HepG2 (cell line): ENCODE results near the gene TMC2. TPM values are rescaled to one million over a fixed set of nuclear protein-coding genes. Genes with fewer than 3 reads are reported as not detected.

Experiments
- ARNT2 ChIP-seq: sonication (generic); formaldehyde crosslinking; IDR thresholded peaks from 2 replicates; pipeline ENCODE4 v1.8.0; 2022; ENCODE audit warnings: mild to moderate bottlenecking, low read depth, missing genetic modification reagents, moderate library complexity
- CREM ChIP-seq, 2 experiments: sonication (generic) in 1 of 2; formaldehyde crosslinking in 1 of 2; IDR thresholded peaks; 2 replicates each; pipeline versions ENCODE4 v1.4.0 to v1.6.1; 2016 to 2020; ENCODE audit warnings: antibody characterized with exemption in 1 of 2, mild to moderate bottlenecking in 1 of 2, missing genetic modification reagents in 1 of 2
- DR1 ChIP-seq: sonication (generic); formaldehyde crosslinking; IDR thresholded peaks from 2 replicates; pipeline ENCODE4 v1.8.0; 2021; ENCODE audit warnings: mild to moderate bottlenecking, missing genetic modification reagents, inconsistent platforms
- EZH2 ChIP-seq: conservative IDR thresholded peaks from 2 replicates; pipeline ENCODE4 v1.6.1; 2012; ENCODE audit warnings: mild to moderate bottlenecking, low read depth, low read length, moderate library complexity
- SAP130 ChIP-seq: IDR thresholded peaks from 2 replicates; pipeline ENCODE4 v1.6.1; 2016; ENCODE audit warnings: low read depth
- SMARCC2 ChIP-seq: fragments of 450-650 bp; IDR thresholded peaks from 2 replicates; pipeline ENCODE4 v1.6.1; 2017; ENCODE audit warnings: antibody characterized with exemption, mild to moderate bottlenecking
- STAG1 ChIP-seq: sonication (generic); formaldehyde crosslinking; IDR thresholded peaks from 2 replicates; pipeline ENCODE4 v1.4.0; 2020; ENCODE audit warnings: missing genetic modification reagents
- TBP ChIP-seq: sonication (generic); formaldehyde crosslinking; IDR thresholded peaks from 2 replicates; pipeline ENCODE4 v1.5.0; 2020; ENCODE audit warnings: missing genetic modification reagents
- ZNF496 ChIP-seq: sonication (generic); formaldehyde crosslinking; IDR thresholded peaks from 2 replicates; pipeline ENCODE4 v1.8.1; 2023; ENCODE audit warnings: mild to moderate bottlenecking, moderate library complexity, missing genetic modification reagents; ENCODE audit not compliant: insufficient replicate concordance
- ZNF558 ChIP-seq: sonication (generic); formaldehyde crosslinking; IDR thresholded peaks from 2 replicates; pipeline ENCODE4 v1.9.0; 2022; ENCODE audit warnings: mild to moderate bottlenecking, missing genetic modification reagents, borderline replicate concordance
- ZNF766 ChIP-seq: sonication (generic); formaldehyde crosslinking; IDR thresholded peaks from 2 replicates; pipeline ENCODE4 v1.5.0; 2020; ENCODE audit warnings: missing genetic modification reagents, borderline replicate concordance
- polyA plus RNA-seq, 8 experiments: library from polyadenylated mRNA; depleted of rRNA in 3 of 8; stranded (reverse) in 7 of 8; unstranded in 1 of 8; fragments of >200 nt; fragmentation: Illumina TruSeq in 4 of 8; extraction: Trizol in 4 of 8; gene quantifications; 2 replicates each; pipeline versions ENCODE4 v1.2.1 to v1.2.3, GENCODE V29; 2011 to 2016; ENCODE audit warnings: low read depth in 4 of 8, missing spikeins in 1 of 8, mixed read lengths in 1 of 8; ENCODE audit not compliant: insufficient read depth in 1 of 8
- total RNA-seq, 5 experiments: library from RNA; depleted of rRNA; stranded (reverse); fragments of >200 nt; fragmentation: Illumina TruSeq; extraction: Trizol; gene quantifications; 2 replicates each; pipeline ENCODE4 v1.2.3, GENCODE V29; 2016; ENCODE audit warnings: low read depth in 1 of 5
- TF ChIP-seq, protein P1 (sequence below): sonication (generic); formaldehyde crosslinking; IDR thresholded peaks from 2 replicates; pipeline ENCODE4 v1.9.0; 2021; ENCODE audit warnings: missing genetic modification reagents, borderline replicate concordance
- TF ChIP-seq, protein P2 (sequence below): IDR thresholded peaks from 2 replicates; pipeline ENCODE4 v1.6.1; 2012; ENCODE audit warnings: low read length, improper control_type of control experiment
- TF ChIP-seq, protein P3 (sequence below): sonication (generic); formaldehyde crosslinking; conservative IDR thresholded peaks from 2 replicates; pipeline ENCODE4 v1.8.1; 2023; ENCODE audit warnings: missing genetic modification reagents
- TF ChIP-seq, protein P4 (sequence below): sonication (generic); formaldehyde crosslinking; IDR thresholded peaks from 2 replicates; pipeline ENCODE4 v1.8.0; 2022; ENCODE audit warnings: missing genetic modification reagents, mild to moderate bottlenecking, moderate library complexity, borderline replicate concordance
- TF ChIP-seq, protein P5 (sequence below): sonication (generic); formaldehyde crosslinking; IDR thresholded peaks from 2 replicates; pipeline ENCODE4 v1.8.1; 2023; ENCODE audit warnings: missing genetic modification reagents, mild to moderate bottlenecking, borderline replicate concordance

Gene TMC2
- total and polyA plus RNA-seq, 2 of the 13 experiments (the other 11 are each of a cell fraction or from before 2014, with no cell fraction given) = not detected

DNA sequence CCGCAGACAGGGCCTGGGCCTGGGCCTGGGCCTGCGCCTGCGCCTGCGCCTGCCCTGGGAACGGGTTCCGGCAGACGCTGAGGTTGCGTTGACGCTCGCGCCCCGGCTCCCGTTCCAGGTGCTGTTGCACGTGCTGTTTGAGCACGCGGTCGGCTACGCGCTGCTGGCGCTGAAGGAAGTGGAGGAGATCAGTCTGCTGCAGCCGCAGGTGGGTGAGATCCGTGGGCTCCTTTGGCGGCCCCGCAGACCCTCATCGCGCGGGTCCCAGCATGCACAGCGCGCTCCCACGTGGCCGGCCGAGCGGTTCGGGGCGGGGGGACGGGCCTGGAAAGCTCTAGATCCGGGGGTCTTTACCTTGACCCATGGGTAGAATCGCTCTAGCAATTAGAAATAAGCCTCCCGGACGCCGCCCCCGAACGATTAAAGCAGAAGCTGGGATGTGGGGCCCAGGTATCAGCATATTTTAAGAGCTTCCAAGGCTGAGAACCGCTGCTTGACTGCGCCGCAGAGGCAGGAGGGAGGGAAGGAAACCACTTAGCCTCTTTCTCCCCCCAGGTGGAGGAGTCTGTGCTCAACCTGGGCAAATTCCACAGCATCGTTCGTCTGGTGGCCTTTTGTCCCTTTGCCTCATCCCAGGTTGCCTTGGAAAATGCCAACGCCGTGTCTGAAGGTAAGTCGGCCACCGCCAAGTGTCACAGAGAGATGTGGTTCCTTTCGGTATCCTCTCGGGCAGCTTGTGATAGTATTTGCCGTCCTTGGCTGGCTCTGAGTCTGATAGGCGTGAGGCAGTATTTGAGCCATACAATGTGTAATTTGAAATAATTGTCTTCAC lies 116.6 kb downstream of the TMC2 start (continued):
- TF ChIP-seq, protein P1, sequence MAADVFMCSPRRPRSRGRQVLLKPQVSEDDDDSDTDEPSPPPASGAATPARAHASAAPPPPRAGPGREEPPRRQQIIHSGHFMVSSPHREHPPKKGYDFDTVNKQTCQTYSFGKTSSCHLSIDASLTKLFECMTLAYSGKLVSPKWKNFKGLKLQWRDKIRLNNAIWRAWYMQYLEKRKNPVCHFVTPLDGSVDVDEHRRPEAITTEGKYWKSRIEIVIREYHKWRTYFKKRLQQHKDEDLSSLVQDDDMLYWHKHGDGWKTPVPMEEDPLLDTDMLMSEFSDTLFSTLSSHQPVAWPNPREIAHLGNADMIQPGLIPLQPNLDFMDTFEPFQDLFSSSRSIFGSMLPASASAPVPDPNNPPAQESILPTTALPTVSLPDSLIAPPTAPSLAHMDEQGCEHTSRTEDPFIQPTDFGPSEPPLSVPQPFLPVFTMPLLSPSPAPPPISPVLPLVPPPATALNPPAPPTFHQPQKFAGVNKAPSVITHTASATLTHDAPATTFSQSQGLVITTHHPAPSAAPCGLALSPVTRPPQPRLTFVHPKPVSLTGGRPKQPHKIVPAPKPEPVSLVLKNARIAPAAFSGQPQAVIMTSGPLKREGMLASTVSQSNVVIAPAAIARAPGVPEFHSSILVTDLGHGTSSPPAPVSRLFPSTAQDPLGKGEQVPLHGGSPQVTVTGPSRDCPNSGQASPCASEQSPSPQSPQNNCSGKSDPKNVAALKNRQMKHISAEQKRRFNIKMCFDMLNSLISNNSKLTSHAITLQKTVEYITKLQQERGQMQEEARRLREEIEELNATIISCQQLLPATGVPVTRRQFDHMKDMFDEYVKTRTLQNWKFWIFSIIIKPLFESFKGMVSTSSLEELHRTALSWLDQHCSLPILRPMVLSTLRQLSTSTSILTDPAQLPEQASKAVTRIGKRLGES = no peak
- TF ChIP-seq CREM (IDR thresholded peaks at IDR 0.05) (no peak), CREM (CRISPR knock-in tag; IDR thresholded peaks at IDR 0.05) (no peak), STAG1 (CRISPR knock-in tag) (no peak), SMARCC2 (no peak), EZH2 (no peak), ZNF766 (no peak; the same call in 1 of the 2 replicates), ZNF496 (CRISPR knock-in tag) (no peak), ZNF558 (peak; percentile 89; the same call in 1 of the 2 replicates), SAP130 (CRISPR knock-in tag) (peak; percentile 75), TBP (CRISPR knock-in tag) (no peak), ARNT2 (CRISPR knock-in tag) (peak; percentile 62; the same call in 1 of the 2 replicates), DR1 (CRISPR knock-in tag) (0 out of 2 replicates have a peak, but pooled peaks have one; percentile 79)
- TF ChIP-seq, protein P2, sequence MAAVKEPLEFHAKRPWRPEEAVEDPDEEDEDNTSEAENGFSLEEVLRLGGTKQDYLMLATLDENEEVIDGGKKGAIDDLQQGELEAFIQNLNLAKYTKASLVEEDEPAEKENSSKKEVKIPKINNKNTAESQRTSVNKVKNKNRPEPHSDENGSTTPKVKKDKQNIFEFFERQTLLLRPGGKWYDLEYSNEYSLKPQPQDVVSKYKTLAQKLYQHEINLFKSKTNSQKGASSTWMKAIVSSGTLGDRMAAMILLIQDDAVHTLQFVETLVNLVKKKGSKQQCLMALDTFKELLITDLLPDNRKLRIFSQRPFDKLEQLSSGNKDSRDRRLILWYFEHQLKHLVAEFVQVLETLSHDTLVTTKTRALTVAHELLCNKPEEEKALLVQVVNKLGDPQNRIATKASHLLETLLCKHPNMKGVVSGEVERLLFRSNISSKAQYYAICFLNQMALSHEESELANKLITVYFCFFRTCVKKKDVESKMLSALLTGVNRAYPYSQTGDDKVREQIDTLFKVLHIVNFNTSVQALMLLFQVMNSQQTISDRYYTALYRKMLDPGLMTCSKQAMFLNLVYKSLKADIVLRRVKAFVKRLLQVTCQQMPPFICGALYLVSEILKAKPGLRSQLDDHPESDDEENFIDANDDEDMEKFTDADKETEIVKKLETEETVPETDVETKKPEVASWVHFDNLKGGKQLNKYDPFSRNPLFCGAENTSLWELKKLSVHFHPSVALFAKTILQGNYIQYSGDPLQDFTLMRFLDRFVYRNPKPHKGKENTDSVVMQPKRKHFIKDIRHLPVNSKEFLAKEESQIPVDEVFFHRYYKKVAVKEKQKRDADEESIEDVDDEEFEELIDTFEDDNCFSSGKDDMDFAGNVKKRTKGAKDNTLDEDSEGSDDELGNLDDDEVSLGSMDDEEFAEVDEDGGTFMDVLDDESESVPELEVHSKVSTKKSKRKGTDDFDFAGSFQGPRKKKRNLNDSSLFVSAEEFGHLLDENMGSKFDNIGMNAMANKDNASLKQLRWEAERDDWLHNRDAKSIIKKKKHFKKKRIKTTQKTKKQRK = no peak
- TF ChIP-seq, protein P3, sequence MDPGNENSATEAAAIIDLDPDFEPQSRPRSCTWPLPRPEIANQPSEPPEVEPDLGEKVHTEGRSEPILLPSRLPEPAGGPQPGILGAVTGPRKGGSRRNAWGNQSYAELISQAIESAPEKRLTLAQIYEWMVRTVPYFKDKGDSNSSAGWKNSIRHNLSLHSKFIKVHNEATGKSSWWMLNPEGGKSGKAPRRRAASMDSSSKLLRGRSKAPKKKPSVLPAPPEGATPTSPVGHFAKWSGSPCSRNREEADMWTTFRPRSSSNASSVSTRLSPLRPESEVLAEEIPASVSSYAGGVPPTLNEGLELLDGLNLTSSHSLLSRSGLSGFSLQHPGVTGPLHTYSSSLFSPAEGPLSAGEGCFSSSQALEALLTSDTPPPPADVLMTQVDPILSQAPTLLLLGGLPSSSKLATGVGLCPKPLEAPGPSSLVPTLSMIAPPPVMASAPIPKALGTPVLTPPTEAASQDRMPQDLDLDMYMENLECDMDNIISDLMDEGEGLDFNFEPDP = no peak
- TF ChIP-seq, protein P4, sequence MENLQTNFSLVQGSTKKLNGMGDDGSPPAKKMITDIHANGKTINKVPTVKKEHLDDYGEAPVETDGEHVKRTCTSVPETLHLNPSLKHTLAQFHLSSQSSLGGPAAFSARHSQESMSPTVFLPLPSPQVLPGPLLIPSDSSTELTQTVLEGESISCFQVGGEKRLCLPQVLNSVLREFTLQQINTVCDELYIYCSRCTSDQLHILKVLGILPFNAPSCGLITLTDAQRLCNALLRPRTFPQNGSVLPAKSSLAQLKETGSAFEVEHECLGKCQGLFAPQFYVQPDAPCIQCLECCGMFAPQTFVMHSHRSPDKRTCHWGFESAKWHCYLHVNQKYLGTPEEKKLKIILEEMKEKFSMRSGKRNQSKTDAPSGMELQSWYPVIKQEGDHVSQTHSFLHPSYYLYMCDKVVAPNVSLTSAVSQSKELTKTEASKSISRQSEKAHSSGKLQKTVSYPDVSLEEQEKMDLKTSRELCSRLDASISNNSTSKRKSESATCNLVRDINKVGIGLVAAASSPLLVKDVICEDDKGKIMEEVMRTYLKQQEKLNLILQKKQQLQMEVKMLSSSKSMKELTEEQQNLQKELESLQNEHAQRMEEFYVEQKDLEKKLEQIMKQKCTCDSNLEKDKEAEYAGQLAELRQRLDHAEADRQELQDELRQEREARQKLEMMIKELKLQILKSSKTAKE (CRISPR knock-in tag) = no peak; the same call in none of the 2 replicates
- TF ChIP-seq, protein P5, sequence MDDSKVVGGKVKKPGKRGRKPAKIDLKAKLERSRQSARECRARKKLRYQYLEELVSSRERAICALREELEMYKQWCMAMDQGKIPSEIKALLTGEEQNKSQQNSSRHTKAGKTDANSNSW = peak; percentile 63; the same call in 1 of the 2 replicates
